Measurements from ENCODE around the gene CHD1. TPM values are rescaled to one million over a fixed set of nuclear protein-coding genes. Genes with fewer than 3 reads are reported as not detected.

CHD1 gene
- total RNA-seq, 4 donors from 2014 or later, result 51.4 to 83.0 (median 63.8) TPM

GRCh38 chr5:98877600-98877999, 51.2 kb downstream of the CHD1 start:
- H3K4me3 ChIP-seq (replicated peaks in 1 of 3), result no peak overlapping the region
- no peaks in the 10 kb centered on the region for H3K9me3 ChIP-seq
- no peak for TF ChIP-seq POLR2A (IDR thresholded peaks at IDR 0.05)
- TF ChIP-seq CTCF (IDR thresholded peaks at IDR 0.05), result no peak
- 92 to 95% methylated on average over 2 of the region's 2 CpGs for WGBS, 2 donors
- no peaks in the 10 kb centered on the region for H3K27me3 ChIP-seq
- H3K36me3 ChIP-seq, result peaks cover 24 to 38% of the 10 kb centered on the region in 2 donors
- intact Hi-C loops (cut with DNase I), result no loop called here
- H3K4me1 ChIP-seq, result no peaks in the 10 kb centered on the region
- peak overlapping the region in 1 of 3 donors; percentile 13 for H3K27ac ChIP-seq
- DNase-seq, result no peak

- TF ChIP-seq POLR2A (IDR thresholded peaks at IDR 0.05), result no peak
- no peak for TF ChIP-seq CTCF (IDR thresholded peaks at IDR 0.05)
- no peaks in the 10 kb centered on the region for H3K4me1 ChIP-seq
- no peaks in the 10 kb centered on the region for H3K9me3 ChIP-seq
- intact Hi-C loops (cut with DNase I), result no loop called here
- H3K27me3 ChIP-seq, result no peaks in the 10 kb centered on the region
- DNase-seq, result no peak
- peaks cover 33 to 37% of the 10 kb centered on the region in 2 donors for H3K36me3 ChIP-seq
- no peak overlapping the region for H3K27ac ChIP-seq
- no peak overlapping the region for H3K4me3 ChIP-seq (replicated peaks in 1 of 3)
- 91 to 93% methylated on average over 4 of the region's 4 CpGs for WGBS, 2 donors
These were observed 56.1 kb downstream of the CHD1 start for GRCh38 chr5:98872674-98873073.

GRCh38 chr5:98865690-98866089, 63.1 kb downstream of the CHD1 start:
- 45 to 48% methylated on average over 2 of the region's 2 CpGs for WGBS, 2 donors
- Histone ChIP-seq H3K4me1 (peaks cover 0 to 7% of the 10 kb centered on the region in 2 donors), H3K36me3 (peaks cover 22 to 26% of the 10 kb centered on the region in 2 donors), H3K27me3 (no peaks in the 10 kb centered on the region), H3K4me3 (replicated peaks in 1 of 3) (no peak overlapping the region), H3K27ac (no peak overlapping the region), H3K9me3 (no peaks in the 10 kb centered on the region)
- TF ChIP-seq POLR2A (IDR thresholded peaks at IDR 0.05) (no peak), CTCF (IDR thresholded peaks at IDR 0.05) (no peak)
- intact Hi-C loops (cut with DNase I), result no loop called here
- no peak for DNase-seq

GRCh38 chr5:98847054-98847453, 81.8 kb downstream of the CHD1 start:
- Histone ChIP-seq H3K27me3 (no peaks in the 10 kb centered on the region), H3K9me3 (no peaks in the 10 kb centered on the region), H3K27ac (no peak overlapping the region), H3K4me1 (no peaks in the 10 kb centered on the region), H3K36me3 (no peaks in the 10 kb centered on the region), H3K4me3 (replicated peaks in 1 of 3) (no peak overlapping the region)
- no peak for DNase-seq
- TF ChIP-seq POLR2A (IDR thresholded peaks at IDR 0.05), result no peak
- no peak for TF ChIP-seq CTCF (IDR thresholded peaks at IDR 0.05)
- WGBS, 2 donors, result 49 to 50% methylated on average over 1 of the region's 1 CpG
- intact Hi-C loops (cut with DNase I), result no loop called here

GRCh38 chr5:98846520-98846919, 82.3 kb downstream of the CHD1 start:
- 85 to 95% methylated on average over 3 of the region's 3 CpGs for WGBS, 2 donors
- no peak for TF ChIP-seq POLR2A (IDR thresholded peaks at IDR 0.05)
- no peak for TF ChIP-seq CTCF (IDR thresholded peaks at IDR 0.05)
- H3K27me3 ChIP-seq, result no peaks in the 10 kb centered on the region

More at GRCh38 chr5:98846520-98846919, 82.3 kb downstream of the CHD1 start:
- H3K4me3 ChIP-seq (replicated peaks in 1 of 3), result no peak overlapping the region
- no peaks in the 10 kb centered on the region for H3K9me3 ChIP-seq
- DNase-seq, result no peak
- H3K4me1 ChIP-seq, result no peaks in the 10 kb centered on the region
- no peak overlapping the region for H3K27ac ChIP-seq
- H3K36me3 ChIP-seq, result no peaks in the 10 kb centered on the region
- intact Hi-C loops (cut with DNase I), result no loop called here

Measured in thyroid gland (tissue), 4 donors.